HepG2 (cell line): ENCODE results near the gene FAHD2A. TPM values are rescaled to one million over a fixed set of nuclear protein-coding genes. Genes with fewer than 3 reads are reported as not detected.

Source experiments
- ATAC-seq: fragments of 200-7000 bp; cut with Tn5 transposase; 3 replicates; pipeline ENCODE4 v1.9.1; 2020; ENCODE audit warnings: mild to moderate bottlenecking, moderate library complexity
- BruUV-seq: library from RNA; stranded (reverse); fragments of 400-500 nt; replicated peaks from 2 replicates; lab custom pipeline; 2021; lab: Mats Ljungman, UMichigan
- CTCF ChIA-PET: fragments of 300-600 bp; formaldehyde crosslinking; extraction: SDS; loops from one replicate; lab custom pipeline; 2021; ENCODE audit warnings: low total read pairs, inconsistent platforms, low intra/inter-chr PET ratio; lab: Yijun Ruan, JAX
- POLR2A ChIA-PET: fragments of 350-600 bp; sonication (Branson Sonifier 250); formaldehyde crosslinking; loops from one replicate; lab custom pipeline; 2020; ENCODE audit warnings: antibody characterized with exemption, inconsistent platforms; lab: Yijun Ruan, JAX
- DNase-seq: peaks from one replicate; pipeline ENCODE4 v3.0.0-alpha.2; 2015; ENCODE audit warnings: low spot score
- FAIRE-seq: peaks from 3 replicates; lab custom pipeline; 2011; peaks lifted over from hg19 to GRCh38; lab: Jason Lieb, UNC
- H2AFZ ChIP-seq: one replicate; pipeline ENCODE4 v1.6.1; 2011; ENCODE audit warnings: low read length, inconsistent platforms
- H3K27ac ChIP-seq: fragments of 300-600 bp; 3 replicates; pipeline ENCODE4 v1.8.0; 2011; ENCODE audit warnings: mixed run types, mild to moderate bottlenecking, mixed read lengths, low read length, inconsistent platforms; ENCODE audit not compliant: insufficient read depth; ENCODE audit errors: extremely low read length
- H3K27me3 ChIP-seq, 2 experiments: fragments of 200-600 bp in 1 of 2; 2 replicates in 1 of 2; 3 replicates in 1 of 2; pipeline versions ENCODE4 v1.6.0 to v1.8.0; 2011; ENCODE audit warnings: low read length in 2 of 2, mild to moderate bottlenecking in 2 of 2, moderate library complexity in 2 of 2, inconsistent platforms in 1 of 2; ENCODE audit not compliant: insufficient read depth in 2 of 2, control insufficient read depth in 1 of 2
- H3K36me3 ChIP-seq, 2 experiments: fragments of 200-600 bp in 1 of 2; replicated peaks in 1 of 2; 2 replicates in 1 of 2; 3 replicates in 1 of 2; pipeline versions ENCODE4 v1.5.1 to v1.8.0; 2011; ENCODE audit warnings: low read length in 2 of 2, inconsistent platforms in 1 of 2; ENCODE audit not compliant: insufficient read depth in 2 of 2, control insufficient read depth in 1 of 2
- H3K4me1 ChIP-seq: 2 replicates; pipeline ENCODE4 v1.5.1; 2012; ENCODE audit warnings: low read length, inconsistent platforms; ENCODE audit not compliant: insufficient read depth
- H3K4me2 ChIP-seq: 2 replicates; pipeline ENCODE4 v1.6.0; 2011; ENCODE audit warnings: low read depth, low read length, inconsistent platforms
- H3K4me3 ChIP-seq, 3 experiments: fragments of 200-600 bp in 1 of 3; sonication (generic), shearing (Covaris generic) in 1 of 3; replicated peaks in 1 of 3; 2 replicates each; pipeline ENCODE4 v1.5.1; 2011 to 2016; ENCODE audit warnings: low read length in 3 of 3, inconsistent platforms in 2 of 3, low read depth in 2 of 3, mild to moderate bottlenecking in 2 of 3, control low read depth in 1 of 3, mixed read lengths in 1 of 3; ENCODE audit not compliant: insufficient read depth in 1 of 3
- H3K79me2 ChIP-seq: one replicate; pipeline ENCODE4 v1.6.1; 2011; ENCODE audit warnings: low read length, inconsistent platforms; ENCODE audit not compliant: insufficient read depth
- H3K9ac ChIP-seq: 2 replicates; pipeline ENCODE4 v1.6.0; 2011; ENCODE audit warnings: mild to moderate bottlenecking, low read depth, low read length, inconsistent platforms; ENCODE audit not compliant: insufficient read depth
- H3K9me3 ChIP-seq: 2 replicates; pipeline ENCODE4 v1.5.1; 2012; ENCODE audit warnings: mild to moderate bottlenecking, low read length
- H4K20me1 ChIP-seq: 2 replicates; pipeline ENCODE4 v1.6.0; 2011; ENCODE audit warnings: inconsistent platforms, mild to moderate bottlenecking, low read length, moderate library complexity; ENCODE audit not compliant: insufficient read depth
- JUN ChIP-seq: sonication (generic); formaldehyde crosslinking; IDR thresholded peaks from 2 replicates; pipeline ENCODE4 v1.4.0; 2020; ENCODE audit warnings: mild to moderate bottlenecking, missing genetic modification reagents
- NR2F2 ChIP-seq: IDR thresholded peaks from 2 replicates; pipeline ENCODE4 v1.6.1; 2012; ENCODE audit warnings: low read depth, inconsistent platforms, borderline replicate concordance
- PAX8 ChIP-seq: sonication (generic); formaldehyde crosslinking; IDR thresholded peaks from 2 replicates; pipeline ENCODE4 v1.8.0; 2022; ENCODE audit warnings: mild to moderate bottlenecking, missing genetic modification reagents, borderline replicate concordance
- PHF20 ChIP-seq: sonication (generic); formaldehyde crosslinking; IDR thresholded peaks from 2 replicates; pipeline ENCODE4 v1.5.0; 2020; ENCODE audit warnings: mild to moderate bottlenecking, missing genetic modification reagents
- SKIL ChIP-seq: sonication (generic); formaldehyde crosslinking; IDR thresholded peaks from 2 replicates; pipeline ENCODE4 v1.8.0; 2022; ENCODE audit warnings: missing genetic modification reagents, mild to moderate bottlenecking, moderate library complexity, borderline replicate concordance
- ZC3H4 ChIP-seq: sonication (generic); formaldehyde crosslinking; IDR thresholded peaks from 2 replicates; pipeline ENCODE4 v1.4.0; 2020; ENCODE audit warnings: missing genetic modification reagents, borderline replicate concordance
- ZEB1 ChIP-seq: IDR thresholded peaks from 2 replicates; pipeline ENCODE4 v1.6.1; 2012; ENCODE audit warnings: mild to moderate bottlenecking, low read depth, inconsistent platforms; ENCODE audit not compliant: insufficient replicate concordance
- ZNF232 ChIP-seq: sonication (generic); formaldehyde crosslinking; IDR thresholded peaks from 2 replicates; pipeline ENCODE4 v1.4.0; 2020; ENCODE audit warnings: missing genetic modification reagents, borderline replicate concordance
- ZNF549 ChIP-seq: sonication (generic); formaldehyde crosslinking; IDR thresholded peaks from 2 replicates; pipeline ENCODE4 v1.5.0; 2020; ENCODE audit warnings: missing genetic modification reagents
- ZNF776 ChIP-seq: sonication (generic); formaldehyde crosslinking; IDR thresholded peaks from 2 replicates; pipeline ENCODE4 v1.4.0; 2020; ENCODE audit warnings: mild to moderate bottlenecking, missing genetic modification reagents
- ZNF816 ChIP-seq: sonication (generic); formaldehyde crosslinking; IDR thresholded peaks from 2 replicates; pipeline ENCODE4 v1.8.0; 2022; ENCODE audit warnings: missing genetic modification reagents, mild to moderate bottlenecking, borderline replicate concordance
- WGBS: methylation state at CpG from one replicate; pipeline ENCODE4 v1.1.6; 2017; ENCODE audit warnings: low lambda C conversion rate; 5-methylcytosine and 5-hydroxymethylcytosine counted together
- in situ Hi-C: cut with HindIII; loops from 2 replicates; pipeline ENCODE4 v1.10.0; 2017; ENCODE audit warnings: low pct_unique_long_range_greater_than_20kb; ENCODE audit not compliant: extremely low pct_ligation_motif_present
- intact Hi-C: fragments of 100-400 bp; cut with micrococcal nuclease; formaldehyde crosslinking; loops from one replicate; pipeline ENCODE4 v1.10.0; 2022; ENCODE audit not compliant: unreplicated experiment
- polyA plus RNA-seq, 8 experiments: library from polyadenylated mRNA; depleted of rRNA in 3 of 8; stranded (reverse) in 7 of 8; unstranded in 1 of 8; fragments of >200 nt; fragmentation: Illumina TruSeq in 4 of 8; extraction: Trizol in 4 of 8; gene quantifications; 2 replicates each; pipeline versions ENCODE4 v1.2.1 to v1.2.3, GENCODE V29; 2011 to 2016; ENCODE audit warnings: low read depth in 4 of 8, missing spikeins in 1 of 8, mixed read lengths in 1 of 8; ENCODE audit not compliant: insufficient read depth in 1 of 8
- total RNA-seq, 5 experiments: library from RNA; depleted of rRNA; stranded (reverse); fragments of >200 nt; fragmentation: Illumina TruSeq; extraction: Trizol; gene quantifications; 2 replicates each; pipeline ENCODE4 v1.2.3, GENCODE V29; 2016; ENCODE audit warnings: low read depth in 1 of 5
- TF ChIP-seq, protein P1 (sequence below): sonication (generic); formaldehyde crosslinking; conservative IDR thresholded peaks from 2 replicates; pipeline ENCODE4 v1.4.0; 2020; ENCODE audit warnings: mild to moderate bottlenecking, missing genetic modification reagents, moderate library complexity
- TF ChIP-seq, protein P2 (sequence below): sonication (generic); formaldehyde crosslinking; IDR thresholded peaks from 2 replicates; pipeline ENCODE4 v1.4.0; 2020; ENCODE audit warnings: missing genetic modification reagents; ENCODE audit errors: not compliant biosample characterization

FAHD2A gene
- total and polyA plus RNA-seq, 2 of the 13 experiments (the other 11 are each of a cell fraction or from before 2014, with no cell fraction given) = 34.0 to 44.2 TPM

GRCh38 chr2:95376311-95377215, 25.9 kb upstream of the FAHD2A start:
- Histone ChIP-seq H3K4me2 (no peak overlapping the region), H3K4me3 (no peak overlapping the region), H4K20me1 (no peaks in the 10 kb centered on the region), H3K9me3 (no peaks in the 10 kb centered on the region), H3K27me3 (peaks cover 0 to 52% of the 10 kb centered on the region in 2 experiments; a peak in 4 of 5 replicates), H3K9ac (no peak overlapping the region), H3K36me3 (no peaks in the 10 kb centered on the region)
- no peak for ATAC-seq
- WGBS = 38% methylated on average over 15 of the region's 22 CpGs
- intact Hi-C loops = no loop called here
- no peak for FAIRE-seq
- CTCF ChIA-PET = no interaction called here
- TF ChIP-seq SKIL = no peak
- no peak for TF ChIP-seq PAX8
- TF ChIP-seq JUN (CRISPR knock-in tag) = no peak
- no peak for TF ChIP-seq ZC3H4 (CRISPR knock-in tag)
- TF ChIP-seq, protein P1, sequence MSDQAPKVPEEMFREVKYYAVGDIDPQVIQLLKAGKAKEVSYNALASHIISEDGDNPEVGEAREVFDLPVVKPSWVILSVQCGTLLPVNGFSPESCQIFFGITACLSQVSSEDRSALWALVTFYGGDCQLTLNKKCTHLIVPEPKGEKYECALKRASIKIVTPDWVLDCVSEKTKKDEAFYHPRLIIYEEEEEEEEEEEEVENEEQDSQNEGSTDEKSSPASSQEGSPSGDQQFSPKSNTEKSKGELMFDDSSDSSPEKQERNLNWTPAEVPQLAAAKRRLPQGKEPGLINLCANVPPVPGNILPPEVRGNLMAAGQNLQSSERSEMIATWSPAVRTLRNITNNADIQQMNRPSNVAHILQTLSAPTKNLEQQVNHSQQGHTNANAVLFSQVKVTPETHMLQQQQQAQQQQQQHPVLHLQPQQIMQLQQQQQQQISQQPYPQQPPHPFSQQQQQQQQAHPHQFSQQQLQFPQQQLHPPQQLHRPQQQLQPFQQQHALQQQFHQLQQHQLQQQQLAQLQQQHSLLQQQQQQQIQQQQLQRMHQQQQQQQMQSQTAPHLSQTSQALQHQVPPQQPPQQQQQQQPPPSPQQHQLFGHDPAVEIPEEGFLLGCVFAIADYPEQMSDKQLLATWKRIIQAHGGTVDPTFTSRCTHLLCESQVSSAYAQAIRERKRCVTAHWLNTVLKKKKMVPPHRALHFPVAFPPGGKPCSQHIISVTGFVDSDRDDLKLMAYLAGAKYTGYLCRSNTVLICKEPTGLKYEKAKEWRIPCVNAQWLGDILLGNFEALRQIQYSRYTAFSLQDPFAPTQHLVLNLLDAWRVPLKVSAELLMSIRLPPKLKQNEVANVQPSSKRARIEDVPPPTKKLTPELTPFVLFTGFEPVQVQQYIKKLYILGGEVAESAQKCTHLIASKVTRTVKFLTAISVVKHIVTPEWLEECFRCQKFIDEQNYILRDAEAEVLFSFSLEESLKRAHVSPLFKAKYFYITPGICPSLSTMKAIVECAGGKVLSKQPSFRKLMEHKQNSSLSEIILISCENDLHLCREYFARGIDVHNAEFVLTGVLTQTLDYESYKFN = no peak
- TF ChIP-seq ZNF816 = no peak
- no peak for TF ChIP-seq ZNF232 (CRISPR knock-in tag)
- TF ChIP-seq ZEB1 = no peak
- no peak for TF ChIP-seq ZNF776
- no peak for TF ChIP-seq NR2F2
- TF ChIP-seq ZNF549 (CRISPR knock-in tag) = no peak
- TF ChIP-seq, protein P2, sequence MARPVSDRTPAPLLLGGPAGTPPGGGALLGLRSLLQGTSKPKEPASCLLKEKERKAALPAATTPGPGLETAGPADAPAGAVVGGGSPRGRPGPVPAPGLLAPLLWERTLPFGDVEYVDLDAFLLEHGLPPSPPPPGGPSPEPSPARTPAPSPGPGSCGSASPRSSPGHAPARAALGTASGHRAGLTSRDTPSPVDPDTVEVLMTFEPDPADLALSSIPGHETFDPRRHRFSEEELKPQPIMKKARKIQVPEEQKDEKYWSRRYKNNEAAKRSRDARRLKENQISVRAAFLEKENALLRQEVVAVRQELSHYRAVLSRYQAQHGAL = no peak
- no peak for TF ChIP-seq PHF20
- TF ChIP-seq, all 625 proteins: peak for 0
- POLR2A ChIA-PET = no interaction called here
- DNase-seq = no peak
- no TSS peak for BruUV-seq
- in situ Hi-C loops = no loop called here
- Histone ChIP-seq H3K27ac (no peak overlapping the region), H3K79me2 (no peaks in the 10 kb centered on the region), H2AFZ (no peak overlapping the region), H3K4me1 (no peaks in the 10 kb centered on the region)
